Testis (tissue), 3 donors: Measurements from ENCODE around the gene TGFA. TPM values are rescaled to one million over a fixed set of nuclear protein-coding genes. Genes with fewer than 3 reads are reported as not detected.

Experiments
- DNase-seq: peaks from one replicate; pipeline ENCODE4 v3.0.0-alpha.2; 2019
- H3K27ac ChIP-seq, 2 donors: fragments of 200-600 bp; sonication (generic); one replicate each; pipeline ENCODE4 v1.5.1; 2019
- H3K27me3 ChIP-seq: fragments of 200-600 bp; sonication (generic); one replicate; pipeline ENCODE4 v1.5.1; 2019
- H3K36me3 ChIP-seq: fragments of 200-600 bp; sonication (generic); one replicate; pipeline ENCODE4 v1.5.1; 2017; ENCODE audit warnings: low read depth; ENCODE audit errors: missing control alignments
- H3K4me1 ChIP-seq: fragments of 200-600 bp; sonication (generic); one replicate; pipeline ENCODE4 v1.5.1; 2019
- H3K4me3 ChIP-seq, 2 donors: fragments of 200-600 bp; sonication (generic); one replicate each; pipeline ENCODE4 v1.5.1; 2017 to 2019
- H3K9me3 ChIP-seq: fragments of 200-600 bp; sonication (generic); one replicate; pipeline ENCODE4 v1.5.1; 2017
- CTCF ChIP-seq, 3 experiments: fragments of 450-650 bp in 2 of 3; fragments of 200-600 bp in 1 of 3; sonication (generic) in 1 of 3; IDR thresholded peaks; one replicate each; pipeline ENCODE4 v1.5.1; 2016 to 2019; ENCODE audit warnings: antibody characterized with exemption in 3 of 3, mild to moderate bottlenecking in 2 of 3, moderate library complexity in 1 of 3
- POLR2A ChIP-seq: fragments of 450-650 bp; IDR thresholded peaks from one replicate; pipeline ENCODE4 v1.6.1; 2017; ENCODE audit warnings: antibody characterized with exemption, mild to moderate bottlenecking, moderate library complexity
- WGBS, 2 donors: methylation state at CpG; one replicate each; pipeline ENCODE4 v1.1.5; 2018; 5-methylcytosine and 5-hydroxymethylcytosine counted together
- intact Hi-C: fragments of 100-400 bp; cut with DNase I; formaldehyde crosslinking; loops from one replicate; pipeline ENCODE4 v1.15.1; 2023; ENCODE audit warnings: low total_unique reads
- polyA plus RNA-seq: library from polyadenylated mRNA; stranded (reverse); fragments of 350-450 nt; fragmentation: Illumina TruSeq; extraction: RNeasy Lipid Tissue Mini Kit (QIAGEN cat#74804); gene quantifications from one replicate; pipeline ENCODE4 v1.2.3, GENCODE V29; 2014; ENCODE audit warnings: low read depth, low replicate concordance; ENCODE audit not compliant: insufficient read depth
- total RNA-seq, 2 donors: library from RNA; depleted of rRNA; stranded (reverse); fragments of >200 nt; gene quantifications; one replicate each; pipeline ENCODE4 v1.2.3, GENCODE V29; 2016

Gene TGFA
- total and polyA plus RNA-seq, 3 donors from 2014 or later, result 0.62 to 5.1 (median 1.3) TPM

GRCh38 chr2:70515938-70516337 lies 37.7 kb downstream of the TGFA start:
- Histone ChIP-seq H3K36me3 (no peaks in the 10 kb centered on the region), H3K4me1 (no peaks in the 10 kb centered on the region), H3K27me3 (no peaks in the 10 kb centered on the region), H3K27ac (no peak overlapping the region), H3K4me3 (no peak overlapping the region), H3K9me3 (no peaks in the 10 kb centered on the region)
- WGBS, 2 donors, result 59 to 83% methylated on average over 4 of the region's 4 CpGs
- TF ChIP-seq CTCF (IDR thresholded peaks at IDR 0.05), result no peak
- TF ChIP-seq POLR2A, result no peak
- intact Hi-C loops, result no loop called here
- DNase-seq, result no peak

GRCh38 chr2:70514612-70515055 lies 39.0 kb downstream of the TGFA start:
- intact Hi-C loops, result no loop called here
- Histone ChIP-seq H3K27ac (no peak overlapping the region), H3K4me1 (no peaks in the 10 kb centered on the region), H3K36me3 (no peaks in the 10 kb centered on the region), H3K9me3 (no peaks in the 10 kb centered on the region), H3K4me3 (no peak overlapping the region), H3K27me3 (no peaks in the 10 kb centered on the region)
- no peak for DNase-seq
- no peak for TF ChIP-seq CTCF (IDR thresholded peaks at IDR 0.05)
- no peak for TF ChIP-seq POLR2A
- WGBS, 2 donors, result 41 to 59% methylated on average over 5 to 15 of the region's 15 CpGs

GRCh38 chr2:70513738-70514137 lies 39.9 kb downstream of the TGFA start:
- intact Hi-C loops, result no loop called here
- DNase-seq, result no peak
- no peak overlapping the region for H3K27ac ChIP-seq
- no peak overlapping the region for H3K4me3 ChIP-seq
- WGBS, 2 donors, result 66 to 79% methylated on average over 4 of the region's 4 CpGs
- H3K4me1 ChIP-seq, result no peaks in the 10 kb centered on the region
- H3K36me3 ChIP-seq, result no peaks in the 10 kb centered on the region
- no peaks in the 10 kb centered on the region for H3K27me3 ChIP-seq
- no peaks in the 10 kb centered on the region for H3K9me3 ChIP-seq
- TF ChIP-seq CTCF (IDR thresholded peaks at IDR 0.05), result no peak

- H3K9me3 ChIP-seq, result no peaks in the 10 kb centered on the region
- 91 to 93% methylated on average over 4 to 8 of the region's 8 CpGs for WGBS, 2 donors
- no peak overlapping the region for H3K27ac ChIP-seq
- no peaks in the 10 kb centered on the region for H3K4me1 ChIP-seq
- no peak for TF ChIP-seq CTCF (IDR thresholded peaks at IDR 0.05)
- TF ChIP-seq POLR2A, result no peak
- H3K27me3 ChIP-seq, result no peaks in the 10 kb centered on the region
- H3K4me3 ChIP-seq, result no peak overlapping the region
- H3K36me3 ChIP-seq, result no peaks in the 10 kb centered on the region
- no peak for DNase-seq
- intact Hi-C loops, result no loop called here
Observed at GRCh38 chr2:70511971-70512729, 41.5 kb downstream of the TGFA start.

- TF ChIP-seq POLR2A, result no peak
- TF ChIP-seq CTCF (IDR thresholded peaks at IDR 0.05), result no peak
- intact Hi-C loops, result no loop called here
- no peak overlapping the region for H3K4me3 ChIP-seq
- no peaks in the 10 kb centered on the region for H3K27me3 ChIP-seq
- 90 to 92% methylated on average over 1 of the region's 1 CpG for whole genome bisulfite sequencing, 2 donors
- H3K27ac ChIP-seq, result no peak overlapping the region
- H3K9me3 ChIP-seq, result no peaks in the 10 kb centered on the region
- no peak for DNase-seq
- H3K36me3 ChIP-seq, result no peaks in the 10 kb centered on the region
- no peaks in the 10 kb centered on the region for H3K4me1 ChIP-seq
Observed at GRCh38 chr2:70510313-70510712, 43.3 kb downstream of the TGFA start.
